GM10266 (cell line): Measurements from ENCODE around the gene SMG7.

Experiments
- DNase-seq: peaks from one replicate; pipeline ENCODE4 v3.0.0; 2012; ENCODE audit errors: extremely low spot score
- CTCF ChIP-seq: IDR thresholded peaks from 2 replicates; pipeline ENCODE4 v1.5.1; 2012; ENCODE audit warnings: mild to moderate bottlenecking, low read depth; ENCODE audit not compliant: control insufficient read depth, insufficient read depth; ENCODE audit errors: missing control alignments

Gene SMG7

GRCh38 chr1:183514235-183514634 is 41.9 kb downstream of the SMG7 start:
- DNase-seq = no peak
- no peak for TF ChIP-seq CTCF

DNA sequence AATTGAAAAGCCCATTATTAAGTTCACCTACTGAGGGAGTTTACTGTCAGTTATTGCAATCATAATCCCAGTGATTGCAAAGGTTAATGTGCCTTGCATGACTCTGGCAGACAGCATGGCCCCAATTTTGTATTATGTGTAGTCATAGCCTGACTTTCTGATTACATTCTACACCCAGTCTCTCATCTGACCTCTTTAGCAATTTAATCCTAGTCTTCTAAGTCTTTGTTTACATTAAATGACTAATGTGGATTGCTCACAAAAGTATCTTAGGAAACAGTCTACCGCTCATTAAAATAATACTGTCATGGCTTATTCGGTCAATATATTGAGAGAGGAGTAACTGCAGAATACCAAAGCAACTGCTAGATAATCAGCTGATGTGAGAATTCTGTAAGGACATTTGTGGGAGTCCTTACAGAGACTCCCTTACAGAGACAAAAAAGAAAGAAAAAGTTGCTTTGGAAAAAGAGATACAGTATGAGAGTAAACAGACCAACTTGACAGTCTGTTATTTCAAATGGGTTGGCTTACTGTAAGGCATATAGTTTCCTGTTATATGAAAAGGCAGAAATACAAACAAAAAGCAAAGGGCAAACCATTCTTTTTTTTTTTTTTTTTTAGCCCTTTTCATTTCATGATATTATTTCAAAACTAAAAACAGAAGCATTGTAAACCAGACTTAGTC is 42.8 kb downstream of the SMG7 start:
- TF ChIP-seq CTCF = no peak
- no peak for DNase-seq

DNA sequence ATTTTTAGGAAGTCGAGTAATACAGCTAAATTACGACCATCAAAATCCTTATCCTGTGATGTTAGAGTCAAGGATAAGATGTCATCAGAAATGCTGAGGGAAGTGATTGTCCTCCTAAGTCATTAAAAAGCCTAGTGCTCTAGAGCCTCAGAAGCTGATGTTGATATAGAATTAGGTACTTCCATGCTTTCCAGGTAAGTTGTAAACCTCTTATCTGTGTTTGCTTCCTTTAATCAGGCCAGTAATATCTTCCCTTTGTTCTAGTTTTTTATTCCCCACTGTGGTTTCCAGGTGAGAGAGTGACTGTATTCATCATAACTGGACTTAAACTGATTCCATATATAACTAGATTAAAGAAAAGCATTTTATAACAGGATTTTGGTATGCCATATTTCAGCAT is 44.4 kb downstream of the SMG7 start:
- no peak for TF ChIP-seq CTCF
- DNase-seq = no peak

- no peak for TF ChIP-seq CTCF
- no peak for DNase-seq
Observed at GRCh38 chr1:183517401-183517800, 45.1 kb downstream of the SMG7 start.

DNA sequence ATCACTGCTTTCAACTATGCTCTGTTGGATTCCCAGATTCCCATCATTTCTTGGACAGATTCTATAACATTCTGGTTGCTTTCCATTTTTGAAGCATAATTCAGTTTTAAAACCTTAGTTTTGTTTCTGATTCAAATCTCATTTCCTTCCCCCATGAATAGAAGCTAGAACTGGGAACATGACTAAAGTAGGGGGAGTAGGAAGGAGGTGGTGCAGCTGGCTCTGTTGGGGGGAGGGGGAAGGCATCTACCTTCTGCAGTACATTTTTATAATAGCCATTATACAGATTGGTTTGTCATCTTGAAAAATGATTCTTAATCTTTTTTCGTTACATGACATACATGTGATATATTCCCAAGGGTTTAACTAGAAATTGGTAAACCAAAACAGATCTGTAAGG is 48.1 kb downstream of the SMG7 start:
- TF ChIP-seq CTCF = no peak
- DNase-seq = no peak

DNA sequence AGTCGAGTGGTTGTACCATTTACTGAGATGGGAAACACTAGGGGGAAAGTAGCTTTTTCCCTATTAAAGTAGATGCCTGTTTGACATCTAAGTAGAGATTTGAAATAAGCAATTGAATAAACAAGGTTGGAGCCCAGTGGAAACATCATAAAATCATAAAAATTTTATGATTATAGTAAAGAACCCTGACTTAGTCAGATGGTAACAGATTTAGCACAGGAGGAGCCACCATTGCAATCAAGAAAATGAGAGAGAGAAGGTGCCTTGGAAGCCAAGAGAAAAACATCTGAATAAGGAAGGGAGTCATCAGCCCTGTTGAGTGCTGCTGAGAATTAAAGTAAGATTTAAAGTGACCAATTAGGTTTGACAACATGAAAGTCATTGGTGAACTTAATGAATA is 49.8 kb downstream of the SMG7 start:
- no peak for DNase-seq
- no peak for TF ChIP-seq CTCF

DNA sequence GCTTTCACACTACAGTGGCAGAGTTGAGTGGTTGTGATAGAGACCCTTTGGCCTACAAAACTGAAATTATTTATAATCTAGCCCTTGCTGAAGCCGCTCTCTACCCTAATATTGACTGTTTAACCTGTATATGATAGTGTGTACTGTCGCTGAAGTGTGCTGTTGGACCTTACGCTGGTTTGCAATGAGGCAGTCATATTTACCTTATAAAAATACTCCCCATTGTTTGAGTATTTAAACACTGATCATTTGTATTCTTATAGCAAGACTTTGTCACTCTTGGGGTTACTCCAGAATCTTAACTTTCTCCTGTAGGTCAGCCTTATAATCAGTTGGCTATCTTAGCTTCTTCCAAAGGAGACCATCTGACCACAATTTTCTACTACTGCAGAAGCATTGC is 56.3 kb downstream of the SMG7 start:
- no peak for TF ChIP-seq CTCF
- no peak for DNase-seq
